IMR-90 (cell line): ENCODE data around the gene PCCB. TPM values are rescaled to one million over a fixed set of nuclear protein-coding genes. Genes with fewer than 3 reads are reported as not detected.

Source experiments
- ATAC-seq: fragments of 200-7000 bp; cut with Tn5 transposase; 2 replicates; pipeline ENCODE4 v1.9.1; 2020; ENCODE audit warnings: low read depth, mild to moderate bottlenecking, moderate library complexity
- BruUV-seq: library from RNA; stranded (reverse); fragments of 400-500 nt; replicated peaks from 2 replicates; lab custom pipeline; 2021; lab: Mats Ljungman, UMichigan
- CTCF ChIA-PET: fragments of 300-600 bp; formaldehyde crosslinking; extraction: SDS; loops from one replicate; lab custom pipeline; 2021; ENCODE audit warnings: antibody characterized with exemption; lab: Yijun Ruan, JAX
- POLR2A ChIA-PET: fragments of 300-600 bp; sonication (Branson Sonifier 250); formaldehyde crosslinking; loops from one replicate; lab custom pipeline; 2022; ENCODE audit warnings: antibody characterized with exemption; ENCODE audit not compliant: unreplicated experiment; lab: Charles Lee
- DNase-seq: peaks from one replicate; pipeline ENCODE4 v3.0.0; 2013
- H2AFZ ChIP-seq: replicated peaks from 2 replicates; pipeline ENCODE3; 2013; ENCODE audit warnings: low read length, mild to moderate bottlenecking; ENCODE audit not compliant: poor library complexity
- H2AK5ac ChIP-seq: 2 replicates; pipeline ENCODE4 v1.6.1; 2013; ENCODE audit warnings: low read depth, low read length, inconsistent platforms
- H2AK9ac ChIP-seq: replicated peaks from 2 replicates; pipeline ENCODE3; 2013; ENCODE audit warnings: mild to moderate bottlenecking, low read depth, low read length, moderate library complexity; ENCODE audit not compliant: poor library complexity
- H2BK120ac ChIP-seq: 2 replicates; pipeline ENCODE4 v1.6.1; 2013; ENCODE audit warnings: low read depth, low read length, inconsistent platforms
- H2BK15ac ChIP-seq: 3 replicates; pipeline ENCODE4 v1.6.1; 2013; ENCODE audit warnings: low read depth, low read length, inconsistent platforms
- H2BK20ac ChIP-seq: 2 replicates; pipeline ENCODE4 v1.6.1; 2013; ENCODE audit warnings: low read depth, mild to moderate bottlenecking, inconsistent platforms, low read length, moderate library complexity
- H2BK5ac ChIP-seq: 2 replicates; pipeline ENCODE4 v1.6.1; 2013; ENCODE audit warnings: mild to moderate bottlenecking, low read depth, low read length, inconsistent platforms; ENCODE audit not compliant: poor library complexity, severe bottlenecking
- H3K14ac ChIP-seq: replicated peaks from 2 replicates; pipeline ENCODE4 v1.6.1; 2013; ENCODE audit warnings: low read depth, low read length, inconsistent platforms
- H3K18ac ChIP-seq: 2 replicates; pipeline ENCODE4 v1.6.1; 2013; ENCODE audit warnings: low read depth, low read length, control low read depth
- H3K23ac ChIP-seq: 2 replicates; pipeline ENCODE4 v1.6.1; 2013; ENCODE audit warnings: low read depth, low read length, inconsistent platforms
- H3K27ac ChIP-seq: 2 replicates; pipeline ENCODE4 v1.5.1; 2013; ENCODE audit warnings: mild to moderate bottlenecking, control low read depth, low read length; ENCODE audit not compliant: insufficient read depth
- H3K27me3 ChIP-seq: 2 replicates; pipeline ENCODE4 v1.6.1; 2013; ENCODE audit warnings: low read length; ENCODE audit not compliant: control insufficient read depth, insufficient read depth
- H3K36me3 ChIP-seq: 2 replicates; pipeline ENCODE4 v1.6.1; 2013; ENCODE audit warnings: low read length, mixed read lengths; ENCODE audit not compliant: control insufficient read depth, insufficient read depth
- H3K4ac ChIP-seq: 2 replicates; pipeline ENCODE4 v1.6.1; 2013; ENCODE audit warnings: low read depth, low read length, inconsistent platforms
- H3K4me1 ChIP-seq: 2 replicates; pipeline ENCODE4 v1.6.1; 2013; ENCODE audit warnings: low read length, mixed read lengths; ENCODE audit not compliant: control insufficient read depth, insufficient read depth
- H3K4me2 ChIP-seq: 2 replicates; pipeline ENCODE4 v1.6.1; 2013; ENCODE audit warnings: low read depth, mild to moderate bottlenecking, control low read depth, low read length, moderate library complexity
- H3K4me3 ChIP-seq: 2 replicates; pipeline ENCODE4 v1.5.1; 2013; ENCODE audit warnings: low read depth, mild to moderate bottlenecking, control low read depth, low read length, moderate library complexity; ENCODE audit not compliant: insufficient read depth
- H3K56ac ChIP-seq: 2 replicates; pipeline ENCODE4 v1.6.1; 2013; ENCODE audit warnings: low read length, inconsistent platforms; ENCODE audit not compliant: insufficient read depth; ENCODE audit errors: extremely low read depth
- H3K79me1 ChIP-seq, 2 experiments: 2 replicates each; pipeline ENCODE4 v1.6.1; 2013; ENCODE audit warnings: low read length in 2 of 2, inconsistent platforms in 1 of 2, low read depth in 1 of 2
- H3K9ac ChIP-seq: 2 replicates; pipeline ENCODE4 v1.6.1; 2013; ENCODE audit warnings: low read depth, low read length, control low read depth
- H3K9me1 ChIP-seq: 2 replicates; pipeline ENCODE4 v1.6.1; 2013; ENCODE audit warnings: low read length, inconsistent platforms; ENCODE audit not compliant: insufficient read depth
- H3K9me3 ChIP-seq: 2 replicates; pipeline ENCODE4 v1.6.1; 2013; ENCODE audit warnings: low read length; ENCODE audit not compliant: control insufficient read depth, insufficient read depth
- H4K20me1 ChIP-seq: 2 replicates; pipeline ENCODE4 v1.6.1; 2013; ENCODE audit warnings: low read length, inconsistent platforms; ENCODE audit not compliant: insufficient read depth
- H4K5ac ChIP-seq: 2 replicates; pipeline ENCODE4 v1.6.1; 2013; ENCODE audit warnings: mild to moderate bottlenecking, low read depth, low read length, control low read depth
- H4K8ac ChIP-seq, 2 experiments: 2 replicates each; pipeline ENCODE4 v1.6.1; 2013; ENCODE audit warnings: low read depth in 2 of 2, low read length in 2 of 2, control low read depth in 1 of 2, inconsistent platforms in 1 of 2
- H4K91ac ChIP-seq: 2 replicates; pipeline ENCODE4 v1.6.1; 2013; ENCODE audit warnings: low read depth, low read length, inconsistent platforms; ENCODE audit not compliant: insufficient read depth
- BHLHE40 ChIP-seq: fragments of 150-350 bp; IDR thresholded peaks from 2 replicates; pipeline ENCODE4 v1.6.1; 2016; ENCODE audit warnings: mild to moderate bottlenecking, low read depth, low read length
- CEBPB ChIP-seq: IDR thresholded peaks from 2 replicates; pipeline ENCODE4 v1.6.1; 2012; ENCODE audit warnings: low read depth, low read length, improper control_type of control experiment
- CTCF ChIP-seq: conservative IDR thresholded peaks from 2 replicates; pipeline ENCODE4 v1.5.1; 2012; ENCODE audit warnings: mild to moderate bottlenecking, low read depth, low read length, improper control_type of control experiment
- FOS ChIP-seq: fragments of 150-350 bp; IDR thresholded peaks from 2 replicates; pipeline ENCODE4 v1.6.1; 2016; ENCODE audit warnings: low read depth, low read length
- MAFK ChIP-seq: IDR thresholded peaks from 2 replicates; pipeline ENCODE4 v1.6.1; 2012; ENCODE audit warnings: low read depth, low read length, improper control_type of control experiment
- MAZ ChIP-seq: IDR thresholded peaks from 2 replicates; pipeline ENCODE4 v1.6.1; 2012; ENCODE audit warnings: low read depth, mild to moderate bottlenecking, low read length, improper control_type of control experiment, moderate library complexity, borderline replicate concordance
- MXI1 ChIP-seq: IDR thresholded peaks from 2 replicates; pipeline ENCODE4 v1.6.1; 2012; ENCODE audit warnings: low read depth, mild to moderate bottlenecking, low read length, moderate library complexity, borderline replicate concordance
- NFE2L2 ChIP-seq: fragments of 150-350 bp; IDR thresholded peaks from 2 replicates; pipeline ENCODE4 v1.6.1; 2016; ENCODE audit warnings: low read depth, mild to moderate bottlenecking, low read length
- POLR2A ChIP-seq: IDR thresholded peaks from 2 replicates; pipeline ENCODE4 v1.6.1; 2012; ENCODE audit warnings: mild to moderate bottlenecking, low read depth, low read length
- RAD21 ChIP-seq: IDR thresholded peaks from 2 replicates; pipeline ENCODE4 v1.6.1; 2012; ENCODE audit warnings: low read length, improper control_type of control experiment
- RCOR1 ChIP-seq: IDR thresholded peaks from 2 replicates; pipeline ENCODE4 v1.6.1; 2012; ENCODE audit warnings: mild to moderate bottlenecking, low read length, improper control_type of control experiment; ENCODE audit not compliant: insufficient replicate concordance
- RFX5 ChIP-seq: IDR thresholded peaks from 2 replicates; pipeline ENCODE4 v1.8.0; 2012; ENCODE audit warnings: low read depth, mild to moderate bottlenecking, low read length, moderate library complexity
- SMC3 ChIP-seq: fragments of 150-350 bp; IDR thresholded peaks from 2 replicates; pipeline ENCODE4 v1.6.1; 2016; ENCODE audit warnings: low read depth, mild to moderate bottlenecking, antibody characterized with exemption, low read length, moderate library complexity
- WGBS, 2 experiments: methylation state at CpG; one replicate each; pipeline versions ENCODE4 v1.1.5 to v1.1.7; 2013; ENCODE audit warnings: missing lambda C conversion rate in 2 of 2; ENCODE audit not compliant: insufficient read length in 1 of 2; ENCODE audit errors: extremely low coverage in 2 of 2; 5-methylcytosine and 5-hydroxymethylcytosine counted together
- dilution Hi-C: fragments of 300-500 bp; cut with HindIII; formaldehyde crosslinking; loops from one replicate; pipeline ENCODE4 v1.14.3; 2018; ENCODE audit warnings: low sequenced_read_pairs; ENCODE audit not compliant: unreplicated experiment
- in situ Hi-C: fragments of 300-500 bp; cut with MboI; formaldehyde crosslinking; loops from 3 replicates; pipeline ENCODE4 v1.14.3; 2019; ENCODE audit warnings: low sequenced_read_pairs, inconsistent platforms, mixed read lengths
- intact Hi-C: fragments of 100-400 bp; cut with micrococcal nuclease; formaldehyde crosslinking; loops from 2 replicates; pipeline ENCODE4 v1.10.0; 2022
- polyA plus RNA-seq, 3 experiments: library from polyadenylated mRNA; depleted of rRNA; stranded (reverse); fragments of >200 nt; gene quantifications; 2 replicates each; pipeline ENCODE4 v1.2.3, GENCODE V29; 2012; ENCODE audit warnings: low replicate concordance in 1 of 3
- total RNA-seq: library from RNA; depleted of rRNA; stranded (reverse); fragments of >200 nt; gene quantifications from 2 replicates; pipeline ENCODE4 v1.2.3, GENCODE V29; 2012
- TF ChIP-seq, protein P1 (sequence below): fragments of 150-350 bp; IDR thresholded peaks from 2 replicates; pipeline ENCODE4 v1.6.1; 2016; ENCODE audit warnings: low read depth, mild to moderate bottlenecking, low read length, moderate library complexity, borderline replicate concordance
- TF ChIP-seq, protein P2 (sequence below): fragments of 150-350 bp; IDR thresholded peaks from 2 replicates; pipeline ENCODE4 v1.6.1; 2017; ENCODE audit warnings: mild to moderate bottlenecking, antibody characterized with exemption, low read length, low read depth

PCCB gene
- total and polyA plus RNA-seq, 2 of the 4 experiments (the other 2 are of a cell fraction): 40.5 to 76.2 TPM

DNA sequence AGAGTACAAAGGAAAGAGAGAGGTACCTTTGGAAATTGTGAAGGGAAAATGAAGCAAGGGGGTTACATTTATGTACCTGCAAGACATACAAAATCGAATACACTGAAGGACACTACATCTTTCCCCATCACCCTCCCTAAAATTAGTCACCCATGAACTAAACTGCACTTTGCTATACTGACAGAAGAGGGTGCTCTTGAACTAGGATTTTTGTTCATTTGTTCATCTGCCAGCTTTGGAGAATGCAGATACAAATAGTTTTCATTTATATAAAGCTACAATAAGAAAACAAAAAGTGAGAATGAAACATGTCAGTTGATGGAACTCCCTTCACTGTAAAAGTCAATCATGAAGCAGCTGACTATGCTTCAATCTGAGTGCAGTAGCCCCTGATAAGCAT lies 55.7 kb downstream of the PCCB start:
- DNase-seq: peak; percentile 70
- no peak overlapping the region for H3K4me3 ChIP-seq
- TF ChIP-seq CEBPB (no peak), NFE2L2 (no peak), RFX5 (no peak), RAD21 (peak; percentile 88), MAFK (no peak), SMC3 (peak; percentile 91), CTCF (peak; percentile 87), POLR2A (no peak), FOS (no peak), MAZ (no peak), MXI1 (no peak), BHLHE40 (no peak), RCOR1 (no peak)
- TF ChIP-seq, protein P1, sequence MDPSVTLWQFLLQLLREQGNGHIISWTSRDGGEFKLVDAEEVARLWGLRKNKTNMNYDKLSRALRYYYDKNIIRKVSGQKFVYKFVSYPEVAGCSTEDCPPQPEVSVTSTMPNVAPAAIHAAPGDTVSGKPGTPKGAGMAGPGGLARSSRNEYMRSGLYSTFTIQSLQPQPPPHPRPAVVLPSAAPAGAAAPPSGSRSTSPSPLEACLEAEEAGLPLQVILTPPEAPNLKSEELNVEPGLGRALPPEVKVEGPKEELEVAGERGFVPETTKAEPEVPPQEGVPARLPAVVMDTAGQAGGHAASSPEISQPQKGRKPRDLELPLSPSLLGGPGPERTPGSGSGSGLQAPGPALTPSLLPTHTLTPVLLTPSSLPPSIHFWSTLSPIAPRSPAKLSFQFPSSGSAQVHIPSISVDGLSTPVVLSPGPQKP: no peak
- TF ChIP-seq, protein P2, sequence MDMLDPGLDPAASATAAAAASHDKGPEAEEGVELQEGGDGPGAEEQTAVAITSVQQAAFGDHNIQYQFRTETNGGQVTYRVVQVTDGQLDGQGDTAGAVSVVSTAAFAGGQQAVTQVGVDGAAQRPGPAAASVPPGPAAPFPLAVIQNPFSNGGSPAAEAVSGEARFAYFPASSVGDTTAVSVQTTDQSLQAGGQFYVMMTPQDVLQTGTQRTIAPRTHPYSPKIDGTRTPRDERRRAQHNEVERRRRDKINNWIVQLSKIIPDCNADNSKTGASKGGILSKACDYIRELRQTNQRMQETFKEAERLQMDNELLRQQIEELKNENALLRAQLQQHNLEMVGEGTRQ: no peak

More for the DNA sequence above, 55.7 kb downstream of the PCCB start:
- Histone ChIP-seq H3K27ac (no peak overlapping the region), H4K91ac (0 out of 2 replicates have a peak overlapping the region, but pooled peaks have one; percentile 55), H3K9me1 (0 out of 2 replicates have a peak, but pooled peaks cover 2% of the 10 kb centered on the region), H2BK5ac (peak overlapping the region; percentile 54), H3K4me2 (no peak overlapping the region), H3K4me1 (no peaks in the 10 kb centered on the region), H2AK5ac (no peak overlapping the region), H3K27me3 (no peaks in the 10 kb centered on the region), H3K56ac (no peak overlapping the region), H2AK9ac (no peak overlapping the region), H2AFZ (no peak overlapping the region), H2BK15ac (0 out of 3 replicates have a peak overlapping the region, but pooled peaks have one; percentile 40), H4K8ac (peak overlapping the region in 1 of 2 experiments; percentile 52; a peak in 1 of 4 replicates), H4K20me1 (no peaks in the 10 kb centered on the region), H3K36me3 (peaks cover 4% of the 10 kb centered on the region), H3K18ac (no peak overlapping the region; the same call in 1 of the 2 replicates), H3K4ac (no peak overlapping the region), H2BK20ac (peak overlapping the region; percentile 79; the same call in 1 of the 2 replicates), H3K14ac (no peak overlapping the region), H3K23ac (no peak overlapping the region), H3K9me3 (no peaks in the 10 kb centered on the region), H3K9ac (no peak overlapping the region), H3K79me1 (0 out of 4 replicates have a peak, but pooled peaks cover 0 to 2% of the 10 kb centered on the region in 2 experiments), H2BK120ac (peak overlapping the region; percentile 70; the same call in 1 of the 2 replicates), H4K5ac (no peak overlapping the region)
- intact Hi-C loops (loop anchor here (1.0 to 5.0 kb wide), 3 partner anchors 86 to 708 kb away; partner anchors contain the start of gene STAG1), in situ Hi-C loops (loop anchor here (10.0 kb wide), 2 partner anchors 231 to 449 kb away; partner anchors contain the start of gene STAG1), dilution Hi-C loops (no loop called here)
- CTCF ChIA-PET: interaction anchor here (0.6 to 2.9 kb wide), 16 partner anchors 8 to 708 kb away, joined by 3 to 30 read pairs (median 3); partner anchors contain the start of gene STAG1
- POLR2A ChIA-PET: interaction anchor here (0.7 to 1.2 kb wide), 2 partner anchors 447 to 474 kb away, joined by 3 read pairs; partner anchors contain the start of gene STAG1
- BruUV-seq: no TSS peak
- peak; percentile 92 for ATAC-seq
- WGBS, 2 experiments: no CpG with 5 or more reads among the region's 1 CpG
